DMS 273 (cell line): Measurements from ENCODE around the gene GAB1.

Experiments
- DNase-seq: peaks from one replicate; lab custom pipeline; 2025; ENCODE audit not compliant: unreplicated experiment; lab: John Stamatoyannopoulos, UW

The GAB1 gene

GRCh38 chr4:143383005-143383574 is 46.4 kb downstream of the GAB1 start:
- no peak for DNase-seq

GRCh38 chr4:143384381-143384994 is 47.8 kb downstream of the GAB1 start:
- peak; percentile 83 for DNase-seq

- no peak for DNase-seq
Measured at GRCh38 chr4:143386812-143387211, 50.1 kb downstream of the GAB1 start.

- no peak for DNase-seq
Measured at GRCh38 chr4:143389579-143390195, 53.0 kb downstream of the GAB1 start.

- peak; percentile 62 for DNase-seq
Measured at GRCh38 chr4:143390764-143391163, 54.1 kb downstream of the GAB1 start.

DNA sequence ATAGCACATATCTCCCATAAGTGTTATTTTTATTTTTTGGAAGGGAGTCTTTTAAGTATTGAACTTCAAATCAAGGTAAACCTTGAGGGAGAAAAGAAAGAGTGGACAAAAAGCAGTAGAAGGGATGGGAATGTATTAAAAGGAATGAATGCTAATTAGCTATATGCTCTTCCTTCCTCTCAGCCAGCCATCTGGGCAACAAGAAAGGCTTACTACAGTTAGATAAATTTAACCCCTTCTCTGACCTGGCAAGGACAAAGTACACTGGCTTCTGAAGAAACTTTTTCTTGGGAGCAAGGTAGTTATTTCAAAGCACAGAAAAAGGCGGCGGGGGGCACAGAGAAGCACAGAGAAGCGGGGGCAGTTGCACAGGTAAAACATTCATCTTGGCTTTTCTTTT is 54.6 kb downstream of the GAB1 start:
- DNase-seq: peak; percentile 84

GRCh38 chr4:143391895-143392294 is 55.2 kb downstream of the GAB1 start:
- peak; percentile 77 for DNase-seq

DNA sequence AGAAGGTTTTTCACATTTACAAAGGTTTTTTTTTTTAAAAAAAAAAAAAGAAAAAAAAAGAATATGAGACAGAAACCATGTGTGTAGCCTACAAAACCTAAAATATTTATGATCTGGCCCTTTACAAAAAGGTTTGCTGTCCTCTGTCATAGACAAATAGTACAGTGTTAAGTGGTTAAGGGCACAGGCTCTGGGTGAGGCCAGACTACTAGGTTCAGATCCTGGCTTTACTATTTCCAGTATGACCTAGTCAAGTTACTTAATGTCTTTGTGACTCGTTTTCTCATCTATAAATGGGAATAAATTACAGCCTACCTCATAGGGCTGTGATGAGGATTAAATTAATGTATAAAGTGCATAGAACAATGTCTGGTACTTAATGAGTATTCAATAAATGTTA is 56.5 kb downstream of the GAB1 start:
- no peak for DNase-seq

- no peak for DNase-seq
Measured at GRCh38 chr4:143394739-143395453, 58.2 kb downstream of the GAB1 start.

- DNase-seq: peak; percentile 41
Measured at GRCh38 chr4:143396695-143397094, 60.0 kb downstream of the GAB1 start.

- no peak for DNase-seq
Measured at GRCh38 chr4:143397335-143397734, 60.7 kb downstream of the GAB1 start.

GRCh38 chr4:143397887-143398286 is 61.2 kb downstream of the GAB1 start:
- DNase-seq: no peak

DNA sequence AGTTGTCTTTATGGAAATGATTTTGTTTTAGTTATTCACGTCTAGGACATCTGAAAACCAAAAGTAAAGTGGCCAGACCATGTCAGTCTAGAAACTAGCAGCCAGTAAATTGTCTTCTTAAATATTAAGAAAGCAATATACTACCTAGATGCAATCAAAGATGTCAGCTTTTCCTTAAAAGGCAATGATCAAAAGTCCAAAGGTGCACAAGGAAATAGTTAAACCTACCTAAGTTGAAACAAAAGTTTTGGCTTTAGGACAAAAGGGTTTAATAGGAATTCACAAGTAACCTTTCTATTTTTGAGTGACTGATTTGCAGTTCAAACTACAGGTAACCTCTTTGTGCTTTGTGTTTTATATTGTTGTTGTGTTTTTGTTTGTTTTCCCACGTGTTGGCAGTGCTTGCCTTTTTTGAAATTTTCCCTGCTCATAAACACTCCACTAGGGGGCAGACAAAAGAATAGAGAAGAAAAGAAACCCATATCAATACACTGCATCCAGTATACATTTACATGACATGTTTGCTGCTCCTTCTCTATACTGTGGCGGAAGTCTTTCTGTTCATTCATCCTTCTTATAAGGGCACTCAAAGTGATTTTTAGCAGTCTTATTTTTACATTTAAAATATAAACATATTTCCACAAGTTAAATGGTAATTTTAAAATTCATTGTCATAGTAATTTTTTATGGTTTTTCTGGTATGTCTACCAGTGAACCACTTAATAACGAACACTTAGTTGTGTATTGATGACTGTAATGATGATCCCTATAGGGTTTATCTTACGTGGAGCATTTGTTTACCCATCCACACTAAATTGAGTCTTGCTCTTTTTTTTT is 62.7 kb downstream of the GAB1 start:
- peak; percentile 77 for DNase-seq

- no peak for DNase-seq
Measured at GRCh38 chr4:143400082-143400481, 63.4 kb downstream of the GAB1 start.

DNA sequence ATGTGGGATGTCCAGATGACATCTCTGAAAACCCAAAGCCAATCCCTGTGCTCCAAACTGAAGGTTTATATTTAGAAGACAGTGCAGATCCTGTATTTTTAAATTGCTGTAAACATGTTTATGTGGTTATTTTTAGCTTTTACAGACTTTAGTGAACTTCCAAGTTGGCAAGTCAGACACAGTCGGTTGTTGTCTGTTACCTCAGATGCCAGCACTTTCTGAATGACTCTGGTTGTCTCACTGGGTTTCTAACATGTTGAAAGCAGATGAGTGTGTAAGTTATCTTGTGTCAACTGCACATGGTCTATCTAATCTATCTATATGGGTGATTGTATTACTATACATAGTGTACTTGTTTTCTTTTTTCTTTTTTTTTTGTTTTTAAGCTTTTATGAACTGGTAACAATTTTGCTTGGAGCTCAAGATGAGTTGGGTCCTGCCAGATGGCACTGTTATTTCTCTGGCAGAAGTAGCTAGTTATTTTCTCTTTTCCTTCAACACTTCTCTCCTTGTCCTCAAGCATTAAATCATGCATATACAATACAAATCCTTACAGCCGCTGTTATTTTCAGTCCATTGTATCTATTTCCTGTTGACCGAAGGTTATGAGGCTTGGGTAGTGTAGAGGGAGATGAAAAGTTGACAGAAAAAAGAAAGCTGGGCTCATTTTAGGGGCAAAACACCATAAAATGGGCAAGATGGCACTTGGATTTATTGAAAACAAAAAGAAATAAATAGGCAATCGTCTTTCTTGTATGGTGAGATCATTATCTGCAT is 66.3 kb downstream of the GAB1 start:
- DNase-seq: peak; percentile 68

DNA sequence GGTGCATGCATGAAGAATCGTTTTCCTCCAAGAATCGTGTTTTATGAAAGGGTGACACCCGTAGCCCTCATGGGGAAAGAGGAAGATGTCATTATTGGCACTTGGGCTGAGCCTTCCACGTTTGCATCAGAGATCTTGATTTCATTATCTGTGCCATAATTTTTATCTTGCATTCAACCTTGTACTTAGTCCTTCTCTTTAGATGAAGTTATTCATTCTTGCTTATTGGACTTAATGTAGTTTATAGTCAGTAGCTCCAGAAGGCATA is 66.8 kb downstream of the GAB1 start:
- DNase-seq: no peak

DNA sequence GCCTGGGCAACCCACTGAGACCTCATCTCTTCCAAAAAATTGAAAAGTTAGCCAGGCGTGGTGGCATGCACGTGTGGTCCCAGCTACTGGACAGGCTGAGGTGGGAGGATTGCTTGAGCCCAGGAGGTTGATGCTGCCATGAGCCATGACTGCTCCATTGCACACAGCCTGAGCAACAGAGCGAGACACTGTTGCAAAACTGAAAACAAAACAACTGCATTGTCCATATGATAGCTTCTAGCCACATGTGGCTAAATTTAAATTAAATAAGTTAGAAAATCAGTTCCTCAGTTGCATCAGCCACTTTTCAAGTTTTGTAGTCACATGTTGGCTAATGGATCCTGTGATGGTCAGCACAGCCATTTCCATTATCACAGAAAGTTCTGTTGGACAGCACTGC is 67.9 kb downstream of the GAB1 start:
- no peak for DNase-seq

- no peak for DNase-seq
Measured at GRCh38 chr4:143405075-143405730, 68.5 kb downstream of the GAB1 start.

DNA sequence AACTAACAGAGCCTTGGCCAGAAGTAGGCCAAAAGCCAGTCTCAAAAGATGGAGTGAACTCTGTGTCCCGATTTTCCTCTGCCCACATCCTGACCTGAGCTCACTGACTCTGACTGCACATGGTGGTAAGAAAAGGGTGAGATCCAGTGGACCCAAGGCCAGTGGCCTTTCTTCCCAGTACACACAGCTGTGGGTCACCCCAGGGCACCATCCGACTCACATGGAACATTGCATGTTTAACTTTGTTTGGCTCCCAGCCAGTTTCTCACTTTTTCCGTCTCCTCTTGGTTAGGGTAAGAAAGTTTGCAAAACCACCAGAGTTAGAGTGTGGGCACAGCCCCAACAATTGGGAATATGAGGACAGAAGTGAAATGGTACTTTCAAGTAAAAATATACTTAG is 69.8 kb downstream of the GAB1 start:
- peak; percentile 75 for DNase-seq

- no peak for DNase-seq
Measured at GRCh38 chr4:143407474-143407873, 70.8 kb downstream of the GAB1 start.
